ENCODE measurements around the gene TRIM29. TPM values are rescaled to one million over a fixed set of nuclear protein-coding genes. Genes with fewer than 3 reads are reported as not detected.

Gene TRIM29
- total and polyA plus RNA-seq, 2 of the 13 experiments (the other 11 are each of a cell fraction or from before 2014, with no cell fraction given): 0.86 TPM

DNA sequence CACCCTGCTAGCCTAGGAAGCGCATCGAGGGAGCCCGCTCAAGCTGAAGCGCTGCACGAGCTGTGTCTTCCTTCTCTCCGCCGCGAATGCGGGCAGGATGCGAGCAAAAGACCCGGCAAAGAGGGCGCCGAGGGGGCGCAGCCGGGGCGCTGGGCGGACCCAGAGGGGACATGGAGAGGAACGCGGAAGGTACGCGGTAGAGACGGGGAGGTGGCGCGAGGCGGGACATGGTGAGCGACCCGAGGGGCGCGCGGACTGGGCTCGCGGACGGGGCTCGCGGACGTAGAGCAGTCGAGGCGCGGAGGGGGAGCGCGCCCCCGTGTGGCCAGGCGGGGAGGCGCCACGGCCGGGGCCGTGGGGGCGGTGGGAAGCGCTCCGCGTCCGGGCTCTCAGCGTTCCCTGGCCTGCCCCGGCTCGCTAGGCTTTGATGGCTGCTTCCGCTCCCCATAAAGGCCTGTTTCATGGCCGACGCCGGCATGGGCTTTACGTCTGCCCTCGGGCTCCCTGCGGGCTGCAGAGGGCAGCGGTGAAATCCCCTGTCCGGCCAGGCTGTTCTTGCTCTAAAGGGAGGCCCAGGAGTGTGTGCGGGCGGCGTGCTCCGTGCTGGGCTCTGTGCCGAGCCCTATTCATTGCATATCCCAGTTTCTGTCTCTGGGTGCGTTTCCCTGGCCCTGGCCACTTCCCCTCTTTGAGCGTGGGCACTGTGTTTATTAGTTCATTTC is 31.2 kb upstream of the TRIM29 start (continued):
- TF ChIP-seq ZNF678 (CRISPR knock-in tag; IDR thresholded peaks at IDR 0.05) (no peak), TCF7L2 (IDR thresholded peaks at IDR 0.05; ENCODE audit: low read depth, low read length) (no peak), MTF2 (CRISPR knock-in tag; IDR thresholded peaks at IDR 0.05; ENCODE audit: borderline replicate concordance) (peak; percentile 20; the same call in 1 of the 2 replicates), NPAS2 (CRISPR knock-in tag; IDR thresholded peaks at IDR 0.05; ENCODE audit: borderline replicate concordance) (no peak), KDM1A (CRISPR knock-in tag; IDR thresholded peaks at IDR 0.05) (no peak), NFATC3 (CRISPR knock-in tag; IDR thresholded peaks at IDR 0.05) (no peak), HOXA3 (CRISPR knock-in tag; IDR thresholded peaks at IDR 0.05) (peak; percentile 34; the same call in 1 of the 2 replicates), SIN3B (IDR thresholded peaks at IDR 0.05; ENCODE audit: low read length) (no peak), TARDBP (CRISPR knock-in tag; IDR thresholded peaks at IDR 0.05) (no peak), ZNF382 (CRISPR knock-in tag; IDR thresholded peaks at IDR 0.05; ENCODE audit: borderline replicate concordance) (no peak), PCBP1 (IDR thresholded peaks at IDR 0.05; ENCODE audit: borderline replicate concordance, low read depth, low read length) (no peak), ZNF33A (CRISPR knock-in tag; IDR thresholded peaks at IDR 0.05; ENCODE audit: borderline replicate concordance) (no peak), MIXL1 (CRISPR knock-in tag; IDR thresholded peaks at IDR 0.05) (no peak), STAG1 (CRISPR knock-in tag; IDR thresholded peaks at IDR 0.05) (peak; percentile 44), ZNF850 (CRISPR knock-in tag; conservative IDR thresholded peaks at IDR 0.05) (no peak), TEAD3 (CRISPR knock-in tag; optimal IDR thresholded peaks at IDR 0.05; ENCODE audit: borderline replicate concordance) (no peak)
- TF ChIP-seq, protein P1, sequence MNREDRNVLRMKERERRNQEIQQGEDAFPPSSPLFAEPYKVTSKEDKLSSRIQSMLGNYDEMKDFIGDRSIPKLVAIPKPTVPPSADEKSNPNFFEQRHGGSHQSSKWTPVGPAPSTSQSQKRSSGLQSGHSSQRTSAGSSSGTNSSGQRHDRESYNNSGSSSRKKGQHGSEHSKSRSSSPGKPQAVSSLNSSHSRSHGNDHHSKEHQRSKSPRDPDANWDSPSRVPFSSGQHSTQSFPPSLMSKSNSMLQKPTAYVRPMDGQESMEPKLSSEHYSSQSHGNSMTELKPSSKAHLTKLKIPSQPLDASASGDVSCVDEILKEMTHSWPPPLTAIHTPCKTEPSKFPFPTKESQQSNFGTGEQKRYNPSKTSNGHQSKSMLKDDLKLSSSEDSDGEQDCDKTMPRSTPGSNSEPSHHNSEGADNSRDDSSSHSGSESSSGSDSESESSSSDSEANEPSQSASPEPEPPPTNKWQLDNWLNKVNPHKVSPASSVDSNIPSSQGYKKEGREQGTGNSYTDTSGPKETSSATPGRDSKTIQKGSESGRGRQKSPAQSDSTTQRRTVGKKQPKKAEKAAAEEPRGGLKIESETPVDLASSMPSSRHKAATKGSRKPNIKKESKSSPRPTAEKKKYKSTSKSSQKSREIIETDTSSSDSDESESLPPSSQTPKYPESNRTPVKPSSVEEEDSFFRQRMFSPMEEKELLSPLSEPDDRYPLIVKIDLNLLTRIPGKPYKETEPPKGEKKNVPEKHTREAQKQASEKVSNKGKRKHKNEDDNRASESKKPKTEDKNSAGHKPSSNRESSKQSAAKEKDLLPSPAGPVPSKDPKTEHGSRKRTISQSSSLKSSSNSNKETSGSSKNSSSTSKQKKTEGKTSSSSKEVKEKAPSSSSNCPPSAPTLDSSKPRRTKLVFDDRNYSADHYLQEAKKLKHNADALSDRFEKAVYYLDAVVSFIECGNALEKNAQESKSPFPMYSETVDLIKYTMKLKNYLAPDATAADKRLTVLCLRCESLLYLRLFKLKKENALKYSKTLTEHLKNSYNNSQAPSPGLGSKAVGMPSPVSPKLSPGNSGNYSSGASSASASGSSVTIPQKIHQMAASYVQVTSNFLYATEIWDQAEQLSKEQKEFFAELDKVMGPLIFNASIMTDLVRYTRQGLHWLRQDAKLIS (CRISPR knock-in tag; IDR thresholded peaks at IDR 0.05): no peak
- TF ChIP-seq, protein P2, sequence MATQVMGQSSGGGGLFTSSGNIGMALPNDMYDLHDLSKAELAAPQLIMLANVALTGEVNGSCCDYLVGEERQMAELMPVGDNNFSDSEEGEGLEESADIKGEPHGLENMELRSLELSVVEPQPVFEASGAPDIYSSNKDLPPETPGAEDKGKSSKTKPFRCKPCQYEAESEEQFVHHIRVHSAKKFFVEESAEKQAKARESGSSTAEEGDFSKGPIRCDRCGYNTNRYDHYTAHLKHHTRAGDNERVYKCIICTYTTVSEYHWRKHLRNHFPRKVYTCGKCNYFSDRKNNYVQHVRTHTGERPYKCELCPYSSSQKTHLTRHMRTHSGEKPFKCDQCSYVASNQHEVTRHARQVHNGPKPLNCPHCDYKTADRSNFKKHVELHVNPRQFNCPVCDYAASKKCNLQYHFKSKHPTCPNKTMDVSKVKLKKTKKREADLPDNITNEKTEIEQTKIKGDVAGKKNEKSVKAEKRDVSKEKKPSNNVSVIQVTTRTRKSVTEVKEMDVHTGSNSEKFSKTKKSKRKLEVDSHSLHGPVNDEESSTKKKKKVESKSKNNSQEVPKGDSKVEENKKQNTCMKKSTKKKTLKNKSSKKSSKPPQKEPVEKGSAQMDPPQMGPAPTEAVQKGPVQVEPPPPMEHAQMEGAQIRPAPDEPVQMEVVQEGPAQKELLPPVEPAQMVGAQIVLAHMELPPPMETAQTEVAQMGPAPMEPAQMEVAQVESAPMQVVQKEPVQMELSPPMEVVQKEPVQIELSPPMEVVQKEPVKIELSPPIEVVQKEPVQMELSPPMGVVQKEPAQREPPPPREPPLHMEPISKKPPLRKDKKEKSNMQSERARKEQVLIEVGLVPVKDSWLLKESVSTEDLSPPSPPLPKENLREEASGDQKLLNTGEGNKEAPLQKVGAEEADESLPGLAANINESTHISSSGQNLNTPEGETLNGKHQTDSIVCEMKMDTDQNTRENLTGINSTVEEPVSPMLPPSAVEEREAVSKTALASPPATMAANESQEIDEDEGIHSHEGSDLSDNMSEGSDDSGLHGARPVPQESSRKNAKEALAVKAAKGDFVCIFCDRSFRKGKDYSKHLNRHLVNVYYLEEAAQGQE (IDR thresholded peaks at IDR 0.05; ENCODE audit: borderline replicate concordance in 1 of 2, low read depth in 1 of 2, low read length in 2 of 2): no peak
- TF ChIP-seq, protein P3, sequence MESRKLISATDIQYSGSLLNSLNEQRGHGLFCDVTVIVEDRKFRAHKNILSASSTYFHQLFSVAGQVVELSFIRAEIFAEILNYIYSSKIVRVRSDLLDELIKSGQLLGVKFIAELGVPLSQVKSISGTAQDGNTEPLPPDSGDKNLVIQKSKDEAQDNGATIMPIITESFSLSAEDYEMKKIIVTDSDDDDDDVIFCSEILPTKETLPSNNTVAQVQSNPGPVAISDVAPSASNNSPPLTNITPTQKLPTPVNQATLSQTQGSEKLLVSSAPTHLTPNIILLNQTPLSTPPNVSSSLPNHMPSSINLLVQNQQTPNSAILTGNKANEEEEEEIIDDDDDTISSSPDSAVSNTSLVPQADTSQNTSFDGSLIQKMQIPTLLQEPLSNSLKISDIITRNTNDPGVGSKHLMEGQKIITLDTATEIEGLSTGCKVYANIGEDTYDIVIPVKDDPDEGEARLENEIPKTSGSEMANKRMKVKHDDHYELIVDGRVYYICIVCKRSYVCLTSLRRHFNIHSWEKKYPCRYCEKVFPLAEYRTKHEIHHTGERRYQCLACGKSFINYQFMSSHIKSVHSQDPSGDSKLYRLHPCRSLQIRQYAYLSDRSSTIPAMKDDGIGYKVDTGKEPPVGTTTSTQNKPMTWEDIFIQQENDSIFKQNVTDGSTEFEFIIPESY (CRISPR knock-in tag; IDR thresholded peaks at IDR 0.05): 0 out of 2 replicates have a peak, but pooled peaks have one; percentile 6
- TF ChIP-seq, protein P4, sequence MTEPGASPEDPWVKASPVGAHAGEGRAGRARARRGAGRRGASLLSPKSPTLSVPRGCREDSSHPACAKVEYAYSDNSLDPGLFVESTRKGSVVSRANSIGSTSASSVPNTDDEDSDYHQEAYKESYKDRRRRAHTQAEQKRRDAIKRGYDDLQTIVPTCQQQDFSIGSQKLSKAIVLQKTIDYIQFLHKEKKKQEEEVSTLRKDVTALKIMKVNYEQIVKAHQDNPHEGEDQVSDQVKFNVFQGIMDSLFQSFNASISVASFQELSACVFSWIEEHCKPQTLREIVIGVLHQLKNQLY (CRISPR knock-in tag; IDR thresholded peaks at IDR 0.05): no peak

All from HepG2 (cell line).